Measurements from ENCODE around the gene NOP56.
A peak's percentile ranks its signal among the peaks of the same experiment; 100 is the strongest.

NOP56 gene, protein sequence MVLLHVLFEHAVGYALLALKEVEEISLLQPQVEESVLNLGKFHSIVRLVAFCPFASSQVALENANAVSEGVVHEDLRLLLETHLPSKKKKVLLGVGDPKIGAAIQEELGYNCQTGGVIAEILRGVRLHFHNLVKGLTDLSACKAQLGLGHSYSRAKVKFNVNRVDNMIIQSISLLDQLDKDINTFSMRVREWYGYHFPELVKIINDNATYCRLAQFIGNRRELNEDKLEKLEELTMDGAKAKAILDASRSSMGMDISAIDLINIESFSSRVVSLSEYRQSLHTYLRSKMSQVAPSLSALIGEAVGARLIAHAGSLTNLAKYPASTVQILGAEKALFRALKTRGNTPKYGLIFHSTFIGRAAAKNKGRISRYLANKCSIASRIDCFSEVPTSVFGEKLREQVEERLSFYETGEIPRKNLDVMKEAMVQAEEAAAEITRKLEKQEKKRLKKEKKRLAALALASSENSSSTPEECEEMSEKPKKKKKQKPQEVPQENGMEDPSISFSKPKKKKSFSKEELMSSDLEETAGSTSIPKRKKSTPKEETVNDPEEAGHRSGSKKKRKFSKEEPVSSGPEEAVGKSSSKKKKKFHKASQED

GRCh38 chr20:2651772-2652723 lies at the start of gene NOP56:
Gene NOP56 (plus strand): TSS chr20:2652632. CDS start chr20:2652661, 29 bp downstream.
- peak; percentile 92 for DNase-seq (ENCODE audit: low read depth)

DNA sequence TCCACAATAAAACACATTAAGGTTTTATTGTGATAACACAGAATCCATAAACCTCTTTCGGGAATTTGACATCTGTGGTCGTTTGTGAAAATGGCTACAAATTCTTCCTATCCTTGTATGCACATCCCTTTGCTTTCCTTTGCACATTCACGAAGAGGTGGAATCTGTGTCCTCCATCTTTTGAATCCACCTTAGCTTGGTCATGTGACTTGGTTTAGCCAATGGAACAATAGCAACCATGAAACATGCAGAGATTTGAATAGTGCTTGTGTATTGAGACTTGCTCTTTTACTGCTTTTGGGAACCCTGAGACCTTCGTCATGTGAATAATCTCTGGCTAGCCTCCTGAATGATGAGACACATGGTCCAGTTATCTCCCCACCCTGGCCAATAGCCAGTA lies 49.7 kb upstream of the NOP56 start:
- no peak for DNase-seq (ENCODE audit: low read depth)

DNA sequence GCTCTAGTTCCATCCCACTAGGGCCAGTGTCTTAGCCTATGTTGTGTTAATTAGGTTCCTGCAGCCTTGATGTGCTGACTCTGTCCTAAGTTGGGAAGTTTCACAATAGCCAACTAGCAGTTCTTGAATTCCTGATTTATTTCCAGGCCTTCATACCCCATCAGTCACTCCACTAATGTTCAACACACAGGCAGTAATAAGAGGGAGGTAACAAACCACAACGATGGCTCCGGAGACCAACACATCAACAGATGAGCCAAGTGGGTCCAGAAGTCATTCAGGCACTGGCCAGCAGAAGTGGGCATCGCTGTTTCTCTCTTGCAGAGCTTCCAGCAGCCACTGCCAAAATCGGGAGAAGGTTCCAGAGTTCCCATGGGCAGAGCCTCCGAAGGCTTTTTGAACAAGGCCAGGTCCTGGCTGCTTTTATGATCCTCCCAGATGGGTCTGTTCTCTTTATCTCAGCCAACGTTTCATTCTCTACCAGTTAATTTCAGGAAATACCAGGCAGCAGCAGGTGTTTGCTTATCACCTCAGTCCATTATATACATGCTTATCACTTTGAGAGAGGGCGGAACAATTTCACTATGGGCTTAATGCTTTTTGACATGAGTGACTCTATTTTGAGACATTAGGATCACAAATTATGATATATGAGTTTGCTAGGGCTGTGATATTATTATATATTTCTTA lies 48.5 kb upstream of the NOP56 start:
- no peak for DNase-seq (ENCODE audit: low read depth)

DNA sequence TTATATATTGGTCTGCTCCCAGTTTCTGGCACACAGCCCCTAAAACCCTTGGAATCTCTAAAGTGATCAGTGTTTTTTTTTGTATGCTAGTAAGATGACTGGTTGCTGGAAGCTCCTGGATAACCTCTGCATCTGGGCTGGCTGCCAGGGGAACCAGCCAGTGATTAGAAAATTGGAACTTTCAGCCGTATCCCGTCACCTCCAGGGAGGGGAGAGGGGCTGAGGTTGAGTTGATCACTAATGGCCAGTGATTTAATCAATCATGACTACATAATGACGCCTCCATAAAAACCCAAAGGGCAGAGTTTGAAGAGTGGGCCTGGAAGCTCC lies 48.0 kb upstream of the NOP56 start:
- DNase-seq (ENCODE audit: low read depth): no peak

- DNase-seq (ENCODE audit: low read depth): no peak
Observed at GRCh38 chr20:2606507-2607006, 45.9 kb upstream of the NOP56 start.

GRCh38 chr20:2610326-2610725 lies 42.1 kb upstream of the NOP56 start:
- no peak for DNase-seq (ENCODE audit: low read depth)

DNA sequence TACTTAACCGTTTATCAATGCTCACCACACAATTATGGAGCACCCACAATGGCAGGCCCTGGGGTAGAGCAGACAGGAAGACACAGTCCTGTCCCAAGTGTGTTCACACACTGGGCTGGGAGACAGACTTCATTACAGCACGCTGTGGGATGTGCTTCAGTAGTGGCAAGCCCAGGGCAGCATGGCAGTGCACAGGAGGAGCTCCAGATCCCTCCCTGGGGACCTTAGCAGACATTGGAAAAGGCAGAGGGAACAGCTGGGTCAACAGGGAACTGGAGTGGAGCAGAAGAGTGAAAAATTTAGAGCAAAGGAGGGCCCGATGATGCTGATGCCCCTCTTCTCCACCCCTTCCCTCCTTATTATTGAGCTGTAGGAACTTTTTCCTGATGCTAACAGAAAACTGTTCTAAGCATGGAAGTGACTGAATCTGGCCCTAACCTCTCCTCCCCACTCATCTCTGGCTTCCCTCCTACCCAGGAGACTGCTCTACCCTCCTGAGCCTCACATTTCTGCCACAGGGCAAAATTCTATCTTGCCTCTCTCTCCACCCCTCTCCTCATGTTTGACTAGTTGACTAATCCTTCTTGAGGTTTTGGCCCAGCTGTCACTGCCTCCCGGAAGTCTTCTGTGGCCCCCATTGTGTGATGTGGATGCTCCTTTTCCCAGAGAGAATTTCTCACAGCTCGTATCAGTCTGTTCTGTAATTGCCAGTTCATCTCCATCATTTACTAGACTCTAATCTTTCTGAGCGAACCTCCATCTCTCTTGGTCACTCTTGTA lies 41.3 kb upstream of the NOP56 start:
- DNase-seq (ENCODE audit: low read depth): no peak

- no peak for DNase-seq (ENCODE audit: low read depth)
Observed at GRCh38 chr20:2612073-2612472, 40.4 kb upstream of the NOP56 start.

- DNase-seq (ENCODE audit: low read depth): no peak
Observed at GRCh38 chr20:2616634-2617033, 35.8 kb upstream of the NOP56 start.

DNA sequence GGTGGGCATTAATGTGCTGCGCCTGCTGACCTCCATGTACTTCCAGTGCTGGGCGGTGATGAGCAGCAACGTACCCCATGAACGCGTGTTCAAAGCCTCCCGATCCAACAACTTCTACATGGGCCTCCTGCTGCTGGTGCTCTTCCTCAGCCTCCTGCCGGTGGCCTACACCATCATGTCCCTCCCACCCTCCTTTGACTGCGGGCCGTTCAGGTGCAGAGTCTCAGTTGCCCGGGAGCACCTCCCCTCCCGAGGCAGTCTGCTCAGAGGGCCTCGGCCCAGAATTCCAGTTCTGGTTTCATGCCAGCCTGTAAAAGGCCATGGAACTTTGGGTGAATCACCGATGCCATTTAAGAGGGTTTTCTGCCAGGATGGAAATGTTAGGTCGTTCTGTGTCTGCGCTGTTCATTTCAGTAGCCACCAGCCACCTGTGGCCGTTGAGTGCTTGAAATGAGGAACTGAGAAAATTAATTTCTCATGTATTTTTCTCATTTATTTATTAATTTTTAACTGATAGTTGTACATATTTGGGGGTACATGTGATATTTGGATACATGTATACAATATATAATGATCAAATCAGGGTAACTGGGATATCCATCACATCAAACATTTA lies 35.2 kb upstream of the NOP56 start:
- DNase-seq (ENCODE audit: low read depth): no peak

- no peak for DNase-seq (ENCODE audit: low read depth)
Observed at GRCh38 chr20:2618815-2619214, 33.6 kb upstream of the NOP56 start.

- no peak for DNase-seq (ENCODE audit: low read depth)
Observed at GRCh38 chr20:2619337-2619736, 33.1 kb upstream of the NOP56 start.

DNA sequence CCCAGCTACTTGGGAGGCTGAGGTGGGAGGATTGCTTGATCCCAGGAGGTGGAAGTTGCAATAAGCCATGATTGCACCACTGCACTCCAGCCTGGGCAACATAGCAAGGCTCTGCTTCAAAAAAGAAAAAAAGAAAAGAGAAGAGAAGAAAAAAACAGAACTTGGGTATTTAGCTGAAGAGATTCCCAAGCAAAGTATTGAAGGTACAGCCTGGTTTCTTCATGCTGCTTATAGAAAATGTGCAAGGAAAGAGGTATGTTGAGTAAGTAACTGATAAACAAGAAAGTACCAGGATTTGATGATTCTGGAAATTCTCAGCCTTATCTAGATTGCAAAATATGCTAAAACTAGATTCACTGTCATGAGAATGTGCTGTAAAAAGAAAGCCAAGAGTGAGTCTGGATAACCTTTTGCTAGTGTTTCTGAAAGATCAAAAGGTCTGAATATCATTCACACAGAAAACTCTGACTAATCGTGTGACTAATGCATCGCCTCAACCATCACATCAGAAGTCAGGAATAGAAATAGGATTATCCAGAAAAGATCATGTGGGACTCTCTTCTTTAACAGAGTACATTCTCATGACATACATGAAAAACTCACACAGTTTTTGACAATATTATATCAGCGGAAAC lies 32.4 kb upstream of the NOP56 start:
- DNase-seq (ENCODE audit: low read depth): no peak

- no peak for DNase-seq (ENCODE audit: low read depth)
Observed at GRCh38 chr20:2624190-2624589, 28.2 kb upstream of the NOP56 start.

- DNase-seq (ENCODE audit: low read depth): no peak
Observed at GRCh38 chr20:2625062-2625461, 27.4 kb upstream of the NOP56 start.

DNA sequence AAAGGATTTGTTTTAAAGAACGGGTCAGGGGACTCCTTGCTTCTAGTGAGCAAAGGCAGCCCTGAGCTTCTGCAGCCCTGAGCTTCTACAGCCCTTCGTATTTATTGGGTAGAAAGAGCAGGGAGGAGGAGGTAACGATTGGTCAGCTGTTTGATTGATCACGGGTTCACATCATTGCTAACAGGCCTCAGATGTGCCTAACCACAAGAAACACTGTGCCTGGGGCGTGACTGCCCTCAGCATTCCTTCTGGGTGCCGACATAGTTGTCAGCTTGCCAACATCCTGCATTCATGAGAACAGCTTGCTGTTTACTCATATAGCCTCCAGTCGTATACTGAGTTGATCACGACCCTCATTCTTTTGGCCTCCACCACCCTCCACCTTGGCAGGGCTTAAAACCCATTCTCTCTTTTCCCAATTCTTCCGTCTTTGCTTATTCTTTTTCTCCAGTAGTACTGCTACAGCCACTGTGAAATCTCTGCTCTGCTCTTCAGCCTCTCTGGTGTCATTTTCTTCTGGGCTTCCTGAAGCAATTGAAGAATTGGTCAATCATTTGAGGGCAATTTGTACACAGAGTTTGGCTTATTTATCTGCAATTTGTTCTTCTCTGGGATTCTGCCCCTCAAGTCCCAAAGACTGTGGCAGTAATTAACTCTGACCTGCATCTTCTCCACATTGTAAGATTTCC lies 25.4 kb upstream of the NOP56 start:
- no peak for DNase-seq (ENCODE audit: low read depth)

DNA sequence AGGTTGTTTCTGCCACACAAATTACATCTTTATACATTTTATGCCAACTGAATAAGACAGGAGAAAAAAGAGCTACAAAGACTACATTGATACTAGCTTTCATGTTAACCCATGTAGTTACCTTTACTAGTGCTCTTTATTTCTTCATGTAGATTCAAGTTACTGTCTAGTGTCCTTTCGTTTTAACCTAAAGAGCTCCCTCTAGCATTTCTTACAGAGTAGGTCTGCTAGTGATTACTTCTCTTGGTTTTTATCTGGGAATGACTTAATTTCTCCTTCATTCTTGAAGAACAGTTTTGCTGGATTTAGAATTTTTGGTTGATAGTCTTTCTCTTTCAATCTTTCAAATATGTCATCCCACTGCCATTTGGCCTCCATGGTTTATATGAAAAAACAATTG lies 21.2 kb upstream of the NOP56 start:
- DNase-seq (ENCODE audit: low read depth): no peak

- no peak for DNase-seq (ENCODE audit: low read depth)
Observed at GRCh38 chr20:2633381-2633780, 19.1 kb upstream of the NOP56 start.

GRCh38 chr20:2637246-2637645 lies 15.2 kb upstream of the NOP56 start:
- no peak for DNase-seq (ENCODE audit: low read depth)

DNA sequence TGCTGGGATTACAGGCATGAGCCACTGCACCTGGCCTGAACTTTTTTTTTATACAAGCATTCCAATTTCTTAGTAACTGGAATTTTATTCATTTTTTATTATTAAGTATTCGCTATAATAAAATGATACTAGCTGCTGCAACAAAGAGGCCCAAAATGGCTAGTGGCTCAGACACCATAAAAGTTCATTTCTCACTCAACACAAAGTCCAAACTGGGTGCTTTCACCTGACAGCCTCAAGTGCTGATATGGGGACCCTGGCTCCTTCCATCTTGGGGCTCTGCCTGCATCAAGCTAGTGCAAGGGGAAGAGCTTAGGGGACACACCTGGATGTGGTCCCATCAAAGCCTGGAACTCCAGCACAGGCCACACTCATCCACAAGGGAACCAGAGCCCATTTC lies 12.2 kb upstream of the NOP56 start:
- no peak for DNase-seq (ENCODE audit: low read depth)

Measured in stimulated activated CD8-positive, alpha-beta memory T cell treated with anti-CD3 and anti-CD28 coated beads, Interleukin-15, amount 100 ng/mL, for 24 hours (primary cell).